SK-N-SH (cell line): ENCODE measurements around the gene RAB20. TPM values are rescaled to one million over a fixed set of nuclear protein-coding genes. Genes with fewer than 3 reads are reported as not detected.

ENCODE experiments used
- CTCF ChIA-PET: fragments of 300-600, 350-600 bp; formaldehyde crosslinking; extraction: SDS; loops from one replicate; lab custom pipeline; 2021; lab: Yijun Ruan, JAX
- POLR2A ChIA-PET: fragments of 350-600 bp; sonication (Branson Sonifier 250); formaldehyde crosslinking; extraction: SDS; loops from one replicate; lab custom pipeline; 2020; ENCODE audit warnings: antibody characterized with exemption, inconsistent platforms; lab: Yijun Ruan, JAX
- DNase-seq: peaks from one replicate; pipeline ENCODE4 v3.0.0; 2012
- H2AFZ ChIP-seq: fragments of 200-600 bp; sonication (generic); 2 replicates; pipeline ENCODE4 v1.8.1; 2016; ENCODE audit warnings: antibody characterized with exemption, mild to moderate bottlenecking, low read depth
- H3F3A ChIP-seq: fragments of 200-600 bp; sonication (generic); replicated peaks from 2 replicates; pipeline ENCODE3; 2016; ENCODE audit warnings: antibody characterized with exemption, mild to moderate bottlenecking; ENCODE audit not compliant: insufficient read depth
- H3K27ac ChIP-seq, 2 experiments: fragments of 200-500 bp in 1 of 2; fragments of 200-600 bp in 1 of 2; sonication (Bioruptor generic) in 1 of 2; sonication (generic), shearing (Covaris generic) in 1 of 2; 2 replicates each; pipeline versions ENCODE4 v1.5.1 to v1.6.1; 2014 to 2016; ENCODE audit warnings: low read depth in 2 of 2, inconsistent platforms in 1 of 2, low read length in 1 of 2, mild to moderate bottlenecking in 1 of 2, mixed read lengths in 1 of 2
- H3K27me3 ChIP-seq: fragments of 200-600 bp; sonication (generic), shearing (Covaris generic); 2 replicates; pipeline ENCODE4 v1.6.1; 2016; ENCODE audit warnings: mixed run types; ENCODE audit not compliant: insufficient read depth
- H3K36me3 ChIP-seq, 2 experiments: fragments of 200-500 bp in 1 of 2; fragments of 200-600 bp in 1 of 2; sonication (Bioruptor generic) in 1 of 2; sonication (generic) in 1 of 2; replicated peaks in 1 of 2; 2 replicates each; pipeline versions ENCODE3 to v1.5.1; 2014 to 2016; ENCODE audit warnings: low read length in 1 of 2, mild to moderate bottlenecking in 1 of 2; ENCODE audit not compliant: insufficient read depth in 2 of 2, control insufficient read depth in 1 of 2
- H3K4me1 ChIP-seq, 2 experiments: fragments of 200-500 bp in 1 of 2; fragments of 200-600 bp in 1 of 2; sonication (Bioruptor generic) in 1 of 2; sonication (generic), shearing (Covaris generic) in 1 of 2; 2 replicates each; pipeline versions ENCODE4 v1.5.1 to v1.6.1; 2014 to 2016; ENCODE audit warnings: low read depth in 1 of 2, low read length in 1 of 2, mixed run types in 1 of 2; ENCODE audit not compliant: insufficient read depth in 2 of 2, control insufficient read depth in 1 of 2
- H3K4me2 ChIP-seq: fragments of 200-600 bp; sonication (generic), shearing (Covaris generic); 2 replicates; pipeline ENCODE4 v1.6.1; 2017; ENCODE audit warnings: mixed run types
- H3K4me3 ChIP-seq, 2 experiments: fragments of 200-500 bp in 1 of 2; fragments of 200-600 bp in 1 of 2; sonication (Bioruptor generic) in 1 of 2; sonication (generic), shearing (Covaris generic) in 1 of 2; 2 replicates each; pipeline versions ENCODE4 v1.5.1 to v1.8.1; 2014 to 2016; ENCODE audit warnings: low read depth in 2 of 2, inconsistent platforms in 1 of 2, low read length in 1 of 2, mild to moderate bottlenecking in 1 of 2, mixed read lengths in 1 of 2, moderate library complexity in 1 of 2
- H3K79me2 ChIP-seq: fragments of 200-600 bp; sonication (generic); 2 replicates; pipeline ENCODE4 v1.8.1; 2017; ENCODE audit warnings: mild to moderate bottlenecking; ENCODE audit not compliant: insufficient read depth
- H3K9ac ChIP-seq: fragments of 200-600 bp; sonication (generic); 2 replicates; pipeline ENCODE4 v1.6.1; 2017; ENCODE audit warnings: mixed run types
- H3K9me2 ChIP-seq: fragments of 200-600 bp; sonication (generic); 2 replicates; pipeline ENCODE4 v1.6.1; 2017; ENCODE audit warnings: mixed run types
- H3K9me3 ChIP-seq: fragments of 200-600 bp; sonication (generic); 2 replicates; pipeline ENCODE4 v1.6.1; 2017; ENCODE audit warnings: mixed run types, mild to moderate bottlenecking, moderate library complexity
- H4K20me1 ChIP-seq: fragments of 200-600 bp; sonication (generic); 2 replicates; pipeline ENCODE4 v1.6.1; 2017; ENCODE audit warnings: mild to moderate bottlenecking, mixed run types; ENCODE audit not compliant: insufficient read depth
- CTCF ChIP-seq: fragments of 200-600 bp; sonication (generic); IDR thresholded peaks from 2 replicates; pipeline ENCODE4 v1.6.1; 2017; ENCODE audit warnings: antibody characterized with exemption, mild to moderate bottlenecking, moderate library complexity
- FOSL2 ChIP-seq: IDR thresholded peaks from 2 replicates; pipeline ENCODE4 v1.4.0; 2012; ENCODE audit warnings: low read depth, mild to moderate bottlenecking, moderate library complexity, borderline replicate concordance
- FOXJ3 ChIP-seq: sonication (generic); formaldehyde crosslinking; IDR thresholded peaks from 2 replicates; pipeline ENCODE4 v1.5.1; 2020; ENCODE audit warnings: mild to moderate bottlenecking, missing genetic modification reagents
- FOXM1 ChIP-seq: IDR thresholded peaks from 2 replicates; pipeline ENCODE4 v1.4.0; 2012; ENCODE audit warnings: low read depth, mild to moderate bottlenecking
- MAX ChIP-seq: IDR thresholded peaks from 2 replicates; pipeline ENCODE4 v1.4.0; 2012; ENCODE audit warnings: low read depth
- MEF2A ChIP-seq: IDR thresholded peaks from 2 replicates; pipeline ENCODE4 v1.4.0; 2012; ENCODE audit warnings: low read depth, borderline replicate concordance
- MXI1 ChIP-seq: IDR thresholded peaks from 2 replicates; pipeline ENCODE4 v1.6.1; 2012; ENCODE audit warnings: mild to moderate bottlenecking, low read depth, low read length, improper control_type of control experiment
- POLR2AphosphoS5 ChIP-seq: IDR thresholded peaks from 2 replicates; pipeline ENCODE4 v1.6.1; 2012; ENCODE audit warnings: low read depth, low read length
- RXRA ChIP-seq: IDR thresholded peaks from 2 replicates; pipeline ENCODE4 v1.4.0; 2012; ENCODE audit warnings: low read depth, mild to moderate bottlenecking, borderline replicate concordance
- TCF12 ChIP-seq: IDR thresholded peaks from 2 replicates; pipeline ENCODE4 v1.4.0; 2012
- ZBTB33 ChIP-seq: IDR thresholded peaks from 2 replicates; pipeline ENCODE4 v1.4.0; 2012; ENCODE audit warnings: low read depth, borderline replicate concordance
- WGBS: methylation state at CpG from one replicate; pipeline ENCODE4 v1.1.6; 2017; ENCODE audit warnings: low lambda C conversion rate; 5-methylcytosine and 5-hydroxymethylcytosine counted together
- polyA plus RNA-seq, 3 experiments: library from polyadenylated mRNA; depleted of rRNA; stranded (reverse); fragments of >200 nt; gene quantifications; 2 replicates each; pipeline ENCODE4 v1.2.3, GENCODE V29; 2012

RAB20 gene
- polyA plus RNA-seq, 1 of the 3 experiments (the other 2 are of a cell fraction), result 5.2 TPM

GRCh38 chr13:110540871-110541525 lies 20.5 kb downstream of the RAB20 start:
- Histone ChIP-seq H2AFZ (no peak overlapping the region), H3F3A (peaks cover 2% of the 10 kb centered on the region), H3K9ac (no peak overlapping the region), H3K4me1 (peaks cover 0 to 18% of the 10 kb centered on the region in 2 experiments; a peak in 1 of 4 replicates), H4K20me1 (no peaks in the 10 kb centered on the region), H3K4me3 (no peak overlapping the region), H3K9me2 (no peaks in the 10 kb centered on the region), H3K79me2 (no peaks in the 10 kb centered on the region), H3K4me2 (no peak overlapping the region), H3K27me3 (no peaks in the 10 kb centered on the region), H3K9me3 (no peaks in the 10 kb centered on the region), H3K36me3 (no peaks in the 10 kb centered on the region), H3K27ac (peak overlapping the region in 1 of 2 experiments; percentile 41; a peak in 2 of 4 replicates)
- DNase-seq, result no peak
- ChIA-PET CTCF (interaction anchor here (1.4 kb wide), 1 partner anchor 19 kb away, joined by 3 read pairs; no protein-coding TSS in a partner anchor), POLR2A (interaction anchor here (1.1 to 1.2 kb wide), 2 partner anchors 17 kb away, joined by 3 read pairs; no protein-coding TSS in a partner anchor)
- TF ChIP-seq POLR2AphosphoS5 (no peak), MXI1 (peak; percentile 25; the same call in 1 of the 2 replicates), MAX (no peak), RXRA (no peak), ZBTB33 (no peak), MEF2A (no peak), TCF12 (no peak), FOSL2 (no peak)
- 86% methylated on average over 12 of the region's 15 CpGs for WGBS

- DNase-seq, result no peak
- Histone ChIP-seq H3K27me3 (no peaks in the 10 kb centered on the region), H3K4me2 (no peak overlapping the region), H3K79me2 (no peaks in the 10 kb centered on the region), H3K9me2 (no peaks in the 10 kb centered on the region), H3K27ac (no peak overlapping the region), H3K4me1 (peaks cover 0 to 18% of the 10 kb centered on the region in 2 experiments; a peak in 1 of 4 replicates), H2AFZ (no peak overlapping the region), H3K4me3 (no peak overlapping the region), H3K9me3 (no peaks in the 10 kb centered on the region), H3K36me3 (no peaks in the 10 kb centered on the region), H3F3A (peaks cover 2% of the 10 kb centered on the region), H3K9ac (no peak overlapping the region), H4K20me1 (no peaks in the 10 kb centered on the region)
- POLR2A ChIA-PET, result no interaction called here
- CTCF ChIA-PET, result no interaction called here
- WGBS, result 86% methylated on average over 5 of the region's 5 CpGs
- no peak for TF ChIP-seq ZBTB33
- no peak for TF ChIP-seq FOXJ3 (CRISPR knock-in tag)
- TF ChIP-seq MXI1, result no peak
- TF ChIP-seq FOXM1, result no peak
- no peak for TF ChIP-seq FOSL2
- no peak for TF ChIP-seq POLR2AphosphoS5
- no peak for TF ChIP-seq CTCF
Measured at GRCh38 chr13:110539894-110540293, 21.6 kb downstream of the RAB20 start.
